ENCODE data around the gene STX3. TPM values are rescaled to one million over a fixed set of nuclear protein-coding genes. Genes with fewer than 3 reads are reported as not detected.

STX3 gene
- total and polyA plus RNA-seq, 2 of the 8 experiments (the other 6 are each of a cell fraction or from before 2014, with no cell fraction given) = 50.5 to 56.1 TPM

GRCh38 chr11:59839615-59840014, 84.4 kb downstream of the STX3 start:
- Histone ChIP-seq H2AK5ac (ENCODE audit: low read depth, low read length) (no peak overlapping the region), H2BK120ac (replicated peaks; ENCODE audit: low read depth, low read length) (no peak overlapping the region), H2BK5ac (ENCODE audit: low read depth, low read length) (no peak overlapping the region), H3K4me3 (ENCODE audit: extremely low read depth in 1 of 4, insufficient read depth in 2 of 4, low read depth in 3 of 4, low read length in 4 of 4) (no peak overlapping the region), H3K79me2 (ENCODE audit: control insufficient read depth in 1 of 2, insufficient read depth in 2 of 2, low read length in 2 of 2) (no peaks in the 10 kb centered on the region), H3K56ac (replicated peaks; ENCODE audit: insufficient read length, low read depth, low read length) (no peak overlapping the region), H3K27ac (ENCODE audit: low read depth, low read length) (no peak overlapping the region), H3K9me3 (ENCODE audit: insufficient read depth in 2 of 2, low read depth in 1 of 2, low read length in 1 of 2) (0 out of 4 replicates have a peak, but pooled peaks cover 0 to 4% of the 10 kb centered on the region in 2 experiments), H3K9ac (replicated peaks in 1 of 4; ENCODE audit: extremely low read depth in 1 of 4, low read depth in 3 of 4, low read length in 3 of 4) (no peak overlapping the region), H2BK15ac (ENCODE audit: low read length) (no peak overlapping the region), H3K14ac (ENCODE audit: insufficient read length) (no peak overlapping the region), H3K79me1 (ENCODE audit: low read depth, low read length) (no peaks in the 10 kb centered on the region), H3K4me2 (ENCODE audit: insufficient read depth in 1 of 2, low read depth in 2 of 2, low read length in 2 of 2) (no peak overlapping the region), H3K36me3 (ENCODE audit: control insufficient read depth in 2 of 4, insufficient read depth in 4 of 4, low read length in 3 of 4) (no peaks in the 10 kb centered on the region), H3K4me1 (replicated peaks in 1 of 4; ENCODE audit: control insufficient read depth in 3 of 4, insufficient read depth in 4 of 4, low read length in 3 of 4) (no peaks in the 10 kb centered on the region), H3K23ac (ENCODE audit: insufficient read length) (no peak overlapping the region), H2BK12ac (ENCODE audit: low read depth, low read length) (no peak overlapping the region), H4K91ac (replicated peaks; ENCODE audit: insufficient read length, low read length) (no peak overlapping the region), H3K27me3 (replicated peaks in 1 of 4; ENCODE audit: control insufficient read depth in 3 of 4, extremely low read depth in 1 of 4, insufficient read depth in 3 of 4, low read length in 3 of 4) (no peaks in the 10 kb centered on the region), H2BK20ac (ENCODE audit: low read length) (no peak overlapping the region), H3K18ac (ENCODE audit: extremely low read depth, low read length) (no peak overlapping the region), H4K5ac (ENCODE audit: insufficient read length, low read depth, low read length) (no peak overlapping the region), H3K23me2 (ENCODE audit: low read depth, low read length) (no peaks in the 10 kb centered on the region), H3K4ac (replicated peaks; ENCODE audit: insufficient read length, low read depth, low read length) (no peak overlapping the region), H4K20me1 (replicated peaks in 1 of 2; ENCODE audit: control insufficient read depth in 1 of 2, insufficient read depth in 2 of 2, low read length in 2 of 2) (no peaks in the 10 kb centered on the region), H4K8ac (ENCODE audit: extremely low read depth, insufficient read depth, low read length) (no peak overlapping the region), H2AFZ (ENCODE audit: low read length) (no peak overlapping the region)
- POLR2A ChIA-PET (ENCODE audit: partially characterized antibody) = no interaction called here
- DNase-seq (ENCODE audit: low read depth in 1 of 2, low spot score in 2 of 2) = no peak
- CTCF ChIA-PET (ENCODE audit: partially characterized antibody) = interaction anchor here (0.7 kb wide), 1 partner anchor 555 kb away, joined by 4 read pairs; no protein-coding TSS in a partner anchor
- TF ChIP-seq USF2 (IDR thresholded peaks at IDR 0.05; ENCODE audit: low read length) (no peak), CEBPB (IDR thresholded peaks at IDR 0.05; ENCODE audit: low read depth, low read length) (no peak)
- FAIRE-seq = no peak

Data from H1 (cell line).